ENCODE results near the gene EIF4E3.

- TF ChIP-seq EZH2phosphoT487 (IDR thresholded peaks at IDR 0.05; ENCODE audit: borderline replicate concordance, low read length) (no peak), EZH2 (IDR thresholded peaks at IDR 0.05; ENCODE audit: low read length, unreplicated experiment) (no peak)
- TF ChIP-seq, protein P1, sequence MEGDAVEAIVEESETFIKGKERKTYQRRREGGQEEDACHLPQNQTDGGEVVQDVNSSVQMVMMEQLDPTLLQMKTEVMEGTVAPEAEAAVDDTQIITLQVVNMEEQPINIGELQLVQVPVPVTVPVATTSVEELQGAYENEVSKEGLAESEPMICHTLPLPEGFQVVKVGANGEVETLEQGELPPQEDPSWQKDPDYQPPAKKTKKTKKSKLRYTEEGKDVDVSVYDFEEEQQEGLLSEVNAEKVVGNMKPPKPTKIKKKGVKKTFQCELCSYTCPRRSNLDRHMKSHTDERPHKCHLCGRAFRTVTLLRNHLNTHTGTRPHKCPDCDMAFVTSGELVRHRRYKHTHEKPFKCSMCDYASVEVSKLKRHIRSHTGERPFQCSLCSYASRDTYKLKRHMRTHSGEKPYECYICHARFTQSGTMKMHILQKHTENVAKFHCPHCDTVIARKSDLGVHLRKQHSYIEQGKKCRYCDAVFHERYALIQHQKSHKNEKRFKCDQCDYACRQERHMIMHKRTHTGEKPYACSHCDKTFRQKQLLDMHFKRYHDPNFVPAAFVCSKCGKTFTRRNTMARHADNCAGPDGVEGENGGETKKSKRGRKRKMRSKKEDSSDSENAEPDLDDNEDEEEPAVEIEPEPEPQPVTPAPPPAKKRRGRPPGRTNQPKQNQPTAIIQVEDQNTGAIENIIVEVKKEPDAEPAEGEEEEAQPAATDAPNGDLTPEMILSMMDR (conservative IDR thresholded peaks at IDR 0.05; ENCODE audit: low read depth, low read length), result no peak
These were observed 12.2 kb downstream of the EIF4E3 start for GRCh38 chr3:71713041-71713440.
